ENCODE data around the gene EXOC3L4. TPM values are rescaled to one million over a fixed set of nuclear protein-coding genes. Genes with fewer than 3 reads are reported as not detected.
A peak's percentile ranks its signal among the peaks of the same experiment; 100 is the strongest.

EXOC3L4 gene
- total RNA-seq, 4 donors from 2014 or later, result under 0.01 to 5.6 (median 0.41) TPM; not detected in 1

GRCh38 chr14:103134405-103134804, 39.9 kb downstream of the EXOC3L4 start:
- intact Hi-C loops (cut with DNase I; ENCODE audit: low total_unique reads), result no loop called here
- no peaks in the 10 kb centered on the region for H3K27me3 ChIP-seq
- no peak for DNase-seq
- H3K9me3 ChIP-seq, result no peaks in the 10 kb centered on the region
- peaks cover 0 to 28% of the 10 kb centered on the region in 2 donors for H3K4me1 ChIP-seq
- TF ChIP-seq, protein P1, sequence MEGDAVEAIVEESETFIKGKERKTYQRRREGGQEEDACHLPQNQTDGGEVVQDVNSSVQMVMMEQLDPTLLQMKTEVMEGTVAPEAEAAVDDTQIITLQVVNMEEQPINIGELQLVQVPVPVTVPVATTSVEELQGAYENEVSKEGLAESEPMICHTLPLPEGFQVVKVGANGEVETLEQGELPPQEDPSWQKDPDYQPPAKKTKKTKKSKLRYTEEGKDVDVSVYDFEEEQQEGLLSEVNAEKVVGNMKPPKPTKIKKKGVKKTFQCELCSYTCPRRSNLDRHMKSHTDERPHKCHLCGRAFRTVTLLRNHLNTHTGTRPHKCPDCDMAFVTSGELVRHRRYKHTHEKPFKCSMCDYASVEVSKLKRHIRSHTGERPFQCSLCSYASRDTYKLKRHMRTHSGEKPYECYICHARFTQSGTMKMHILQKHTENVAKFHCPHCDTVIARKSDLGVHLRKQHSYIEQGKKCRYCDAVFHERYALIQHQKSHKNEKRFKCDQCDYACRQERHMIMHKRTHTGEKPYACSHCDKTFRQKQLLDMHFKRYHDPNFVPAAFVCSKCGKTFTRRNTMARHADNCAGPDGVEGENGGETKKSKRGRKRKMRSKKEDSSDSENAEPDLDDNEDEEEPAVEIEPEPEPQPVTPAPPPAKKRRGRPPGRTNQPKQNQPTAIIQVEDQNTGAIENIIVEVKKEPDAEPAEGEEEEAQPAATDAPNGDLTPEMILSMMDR (IDR thresholded peaks at IDR 0.05), result no peak
- no peak for TF ChIP-seq POLR2A (IDR thresholded peaks at IDR 0.05)
- no peak overlapping the region for H3K27ac ChIP-seq
- no peaks in the 10 kb centered on the region for H3K36me3 ChIP-seq
- H3K4me3 ChIP-seq, result no peak overlapping the region

GRCh38 chr14:103134919-103135318, 40.4 kb downstream of the EXOC3L4 start:
- Histone ChIP-seq H3K4me1 (peaks cover 0 to 28% of the 10 kb centered on the region in 2 donors), H3K36me3 (no peaks in the 10 kb centered on the region), H3K9me3 (no peaks in the 10 kb centered on the region), H3K4me3 (no peak overlapping the region), H3K27ac (no peak overlapping the region), H3K27me3 (no peaks in the 10 kb centered on the region)
- intact Hi-C loops (cut with DNase I; ENCODE audit: low total_unique reads), result no loop called here
- TF ChIP-seq POLR2A (IDR thresholded peaks at IDR 0.05), result no peak
- TF ChIP-seq, protein P1 (IDR thresholded peaks at IDR 0.05), result no peak
- no peak for DNase-seq

GRCh38 chr14:103135333-103136260, 41.1 kb downstream of the EXOC3L4 start:
- no peak overlapping the region for H3K4me3 ChIP-seq
- no peaks in the 10 kb centered on the region for H3K9me3 ChIP-seq
- no peaks in the 10 kb centered on the region for H3K36me3 ChIP-seq
- peaks cover 0 to 25% of the 10 kb centered on the region in 2 donors for H3K4me1 ChIP-seq
- DNase-seq, result no peak
- H3K27ac ChIP-seq, result no peak overlapping the region
- intact Hi-C loops (cut with DNase I; ENCODE audit: low total_unique reads), result no loop called here
- no peaks in the 10 kb centered on the region for H3K27me3 ChIP-seq
- TF ChIP-seq, protein P1 (IDR thresholded peaks at IDR 0.05), result no peak

DNA sequence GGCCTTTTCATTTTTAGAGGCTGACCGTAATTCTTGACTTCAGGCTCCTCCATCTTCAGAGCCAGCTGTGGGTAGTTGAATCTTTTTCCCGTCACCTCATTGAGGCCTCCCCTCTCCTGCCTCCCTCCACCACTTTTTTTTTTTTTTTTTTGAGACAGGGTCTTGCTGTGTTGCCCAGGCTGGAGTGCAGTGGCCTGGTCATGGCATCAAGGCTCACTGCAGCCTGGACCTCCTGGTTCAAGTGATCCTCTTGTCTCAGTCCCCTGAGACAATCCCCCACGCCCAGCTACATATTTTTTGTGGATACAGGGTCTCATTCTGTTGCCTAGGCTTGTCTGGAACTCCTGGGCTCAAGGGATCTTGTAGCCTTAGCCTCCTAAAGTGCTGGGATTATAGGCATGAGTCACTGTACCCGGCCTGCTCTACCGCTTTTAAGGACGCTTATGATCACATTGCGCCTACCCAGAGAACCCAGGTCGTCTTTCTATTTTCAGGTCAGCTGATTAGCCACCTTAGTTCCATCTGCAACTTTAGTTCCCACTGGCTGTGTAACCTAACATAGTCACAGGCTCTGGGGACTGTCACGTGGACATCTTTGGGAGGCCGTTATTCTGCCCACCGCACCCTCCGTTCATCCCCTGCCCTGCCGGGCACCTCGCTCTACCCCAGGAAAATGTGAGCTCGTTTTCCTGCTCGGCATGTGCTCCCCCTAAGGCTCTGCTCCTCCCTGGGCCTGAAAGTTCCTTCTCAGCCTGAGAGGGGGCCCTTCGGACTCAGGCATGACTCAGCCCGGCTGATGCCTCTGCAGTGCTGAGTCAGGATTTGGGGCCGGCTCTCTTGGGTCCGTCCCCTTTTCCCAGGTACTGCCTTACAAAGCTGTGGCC, 42.1 kb downstream of the EXOC3L4 start:
- no peaks in the 10 kb centered on the region for H3K9me3 ChIP-seq
- no peaks in the 10 kb centered on the region for H3K36me3 ChIP-seq
- no peak overlapping the region for H3K4me3 ChIP-seq
- no peaks in the 10 kb centered on the region for H3K27me3 ChIP-seq
- peak; percentile 63 to 69 for DNase-seq
- H3K27ac ChIP-seq, result peak overlapping the region; percentile 53 to 72
- no peak for TF ChIP-seq POLR2A (IDR thresholded peaks at IDR 0.05)
- TF ChIP-seq, protein P1 (IDR thresholded peaks at IDR 0.05), result peak in 1 of 4 experiments; percentile 1
- intact Hi-C loops (cut with DNase I; ENCODE audit: low total_unique reads), result no loop called here
- peaks cover 0 to 15% of the 10 kb centered on the region in 2 donors for H3K4me1 ChIP-seq

All from uterus (tissue), 4 donors.